Measurements from ENCODE around the gene AP1G2. TPM values are rescaled to one million over a fixed set of nuclear protein-coding genes. Genes with fewer than 3 reads are reported as not detected.

AP1G2 gene
- polyA plus RNA-seq, 1 donor (not counting 4 experiments of a cell fraction or from before 2014, with no cell fraction given), result 119 TPM

GRCh38 chr14:23548351-23549318 lies 19.0 kb downstream of the AP1G2 start:
- no peak for DNase-seq (ENCODE audit: low read depth, low spot score)
- no peak for FAIRE-seq
- H3K27me3 ChIP-seq (ENCODE audit: control insufficient read depth, extremely low read depth, insufficient read depth, low read length), result peaks cover 15% of the 10 kb centered on the region
- no peak overlapping the region for H3K4me3 ChIP-seq (ENCODE audit: control insufficient read depth in 2 of 3, extremely low read depth in 1 of 3, insufficient read depth in 2 of 3, low read depth in 1 of 3, low read length in 3 of 3)
- H3K79me2 ChIP-seq (ENCODE audit: control insufficient read depth, insufficient read depth, low read length), result no peaks in the 10 kb centered on the region
- H2AFZ ChIP-seq (ENCODE audit: control insufficient read depth, low read length), result no peak overlapping the region
- dilution Hi-C loops (cut with MboI; ENCODE audit: extremely low pct_ligation_motif_present, low sequenced_read_pairs), result no loop called here
- H3K27ac ChIP-seq (ENCODE audit: control insufficient read depth, insufficient read depth, low read length), result no peak overlapping the region
- H3K4me1 ChIP-seq (ENCODE audit: control insufficient read depth, extremely low read depth, insufficient read depth, low read length), result peaks cover 3% of the 10 kb centered on the region
- no peaks in the 10 kb centered on the region for H3K36me3 ChIP-seq (ENCODE audit: control insufficient read depth in 2 of 2, extremely low read depth in 1 of 2, insufficient read depth in 2 of 2, low read length in 2 of 2)
- no peak overlapping the region for H3K4me2 ChIP-seq (ENCODE audit: control insufficient read depth, extremely low read depth, insufficient read depth, low read depth, low read length)
- H4K20me1 ChIP-seq (ENCODE audit: control insufficient read depth, extremely low read depth, insufficient read depth, low read length), result no peaks in the 10 kb centered on the region
- TF ChIP-seq EZH2 (IDR thresholded peaks at IDR 0.05; ENCODE audit: low read length) (no peak), CTCF (optimal IDR thresholded peaks at IDR 0.05 in 1 of 3, IDR thresholded peaks at IDR 0.05 in 1 of 3, conservative IDR thresholded peaks at IDR 0.05 in 1 of 3; ENCODE audit: extremely low read depth in 1 of 3, insufficient read depth in 2 of 3, low read length in 3 of 3) (no peak)
- no peak overlapping the region for H3K9ac ChIP-seq (ENCODE audit: control insufficient read depth, extremely low read depth, insufficient read depth, low read length)
- H3K9me1 ChIP-seq (ENCODE audit: control insufficient read depth, extremely low read depth, insufficient read depth, low read length), result no peaks in the 10 kb centered on the region
- no peaks in the 10 kb centered on the region for H3K9me3 ChIP-seq (ENCODE audit: control insufficient read depth, low read depth, low read length)

- Histone ChIP-seq H3K79me2 (ENCODE audit: control insufficient read depth, insufficient read depth, low read length) (no peaks in the 10 kb centered on the region), H3K9me3 (ENCODE audit: control insufficient read depth, low read depth, low read length) (no peaks in the 10 kb centered on the region), H2AFZ (ENCODE audit: control insufficient read depth, low read length) (no peak overlapping the region), H3K9me1 (ENCODE audit: control insufficient read depth, extremely low read depth, insufficient read depth, low read length) (no peaks in the 10 kb centered on the region), H3K4me2 (ENCODE audit: control insufficient read depth, extremely low read depth, insufficient read depth, low read depth, low read length) (no peak overlapping the region), H3K36me3 (ENCODE audit: control insufficient read depth in 2 of 2, extremely low read depth in 1 of 2, insufficient read depth in 2 of 2, low read length in 2 of 2) (no peaks in the 10 kb centered on the region), H3K27me3 (ENCODE audit: control insufficient read depth, extremely low read depth, insufficient read depth, low read length) (peaks cover 15% of the 10 kb centered on the region), H4K20me1 (ENCODE audit: control insufficient read depth, extremely low read depth, insufficient read depth, low read length) (no peaks in the 10 kb centered on the region), H3K4me3 (ENCODE audit: control insufficient read depth in 2 of 3, extremely low read depth in 1 of 3, insufficient read depth in 2 of 3, low read depth in 1 of 3, low read length in 3 of 3) (no peak overlapping the region), H3K4me1 (ENCODE audit: control insufficient read depth, extremely low read depth, insufficient read depth, low read length) (peaks cover 3% of the 10 kb centered on the region), H3K27ac (ENCODE audit: control insufficient read depth, insufficient read depth, low read length) (no peak overlapping the region), H3K9ac (ENCODE audit: control insufficient read depth, extremely low read depth, insufficient read depth, low read length) (no peak overlapping the region)
- TF ChIP-seq CTCF (optimal IDR thresholded peaks at IDR 0.05 in 1 of 3, IDR thresholded peaks at IDR 0.05 in 1 of 3, conservative IDR thresholded peaks at IDR 0.05 in 1 of 3; ENCODE audit: extremely low read depth in 1 of 3, insufficient read depth in 2 of 3, low read length in 3 of 3) (no peak), EZH2 (IDR thresholded peaks at IDR 0.05; ENCODE audit: low read length) (no peak)
- dilution Hi-C loops (cut with MboI; ENCODE audit: extremely low pct_ligation_motif_present, low sequenced_read_pairs), result no loop called here
- FAIRE-seq, result no peak
- no peak for DNase-seq (ENCODE audit: low read depth, low spot score)
Measured at GRCh38 chr14:23547924-23548323, 19.7 kb downstream of the AP1G2 start.

Data from keratinocyte (primary cell).